ENCODE data around the gene NPR3.
"Not testable (repeated sequence)": the region's sequence is repeated elsewhere in the genome, so short reads cannot be mapped to it uniquely, and the experiment has no call there.

NPR3 gene

DNA sequence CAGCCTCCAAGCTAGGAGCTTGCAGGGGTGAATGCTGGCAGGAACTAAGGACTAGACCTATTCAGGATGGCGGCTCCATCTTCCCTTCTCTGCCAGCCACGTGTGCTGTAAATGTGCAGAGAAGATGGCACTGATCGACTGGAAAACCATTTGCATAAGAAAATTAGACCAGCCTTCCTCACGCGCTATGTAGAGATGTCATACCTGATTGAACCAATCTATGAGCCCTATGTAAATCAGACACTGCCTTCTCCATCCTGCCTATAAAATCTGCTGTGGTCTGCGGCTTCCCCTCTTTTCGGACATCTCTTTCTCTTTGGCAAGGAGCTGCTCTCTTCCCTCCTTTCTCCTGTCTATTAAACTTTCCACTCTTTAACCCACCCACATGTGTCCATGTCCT lies 91.6 kb downstream of the NPR3 start:
- peaks cover 5% of the 10 kb centered on the region in 2 donors for H3K9me3 ChIP-seq (ENCODE audit: control insufficient read depth in 1 of 2, low read length in 2 of 2)
- H3K4me1 ChIP-seq (ENCODE audit: control insufficient read depth in 1 of 2, insufficient read depth in 2 of 2, low read length in 2 of 2): no peaks in the 10 kb centered on the region
- no peak overlapping the region for H3K4me3 ChIP-seq (ENCODE audit: low read depth in 1 of 2, low read length in 2 of 2)
- no peak overlapping the region for H3K27ac ChIP-seq (ENCODE audit: low read depth, low read length)
- H3K36me3 ChIP-seq (ENCODE audit: control insufficient read depth in 1 of 2, insufficient read depth in 2 of 2, low read length in 2 of 2): no peaks in the 10 kb centered on the region
- no peaks in the 10 kb centered on the region for H3K27me3 ChIP-seq (ENCODE audit: control insufficient read depth in 1 of 2, insufficient read depth in 2 of 2, low read length in 2 of 2)
- H3K9ac ChIP-seq (ENCODE audit: low read depth in 1 of 2, low read length in 2 of 2): no peak overlapping the region

GRCh38 chr5:32803656-32804055 lies 92.5 kb downstream of the NPR3 start:
- no peaks in the 10 kb centered on the region for H3K27me3 ChIP-seq (ENCODE audit: control insufficient read depth in 1 of 2, insufficient read depth in 2 of 2, low read length in 2 of 2)
- H3K9me3 ChIP-seq (ENCODE audit: control insufficient read depth in 1 of 2, low read length in 2 of 2): peaks cover 5% of the 10 kb centered on the region in 2 donors
- H3K4me1 ChIP-seq (ENCODE audit: control insufficient read depth in 1 of 2, insufficient read depth in 2 of 2, low read length in 2 of 2): no peaks in the 10 kb centered on the region
- H3K27ac ChIP-seq (ENCODE audit: low read depth, low read length): no peak overlapping the region
- no peak overlapping the region for H3K9ac ChIP-seq (ENCODE audit: low read depth in 1 of 2, low read length in 2 of 2)
- H3K36me3 ChIP-seq (ENCODE audit: control insufficient read depth in 1 of 2, insufficient read depth in 2 of 2, low read length in 2 of 2): no peaks in the 10 kb centered on the region
- H3K4me3 ChIP-seq (ENCODE audit: low read depth in 1 of 2, low read length in 2 of 2): no peak overlapping the region

GRCh38 chr5:32805462-32805861 lies 94.3 kb downstream of the NPR3 start:
- not testable (repeated sequence) for H3K36me3 ChIP-seq (ENCODE audit: control insufficient read depth in 1 of 2, insufficient read depth in 2 of 2, low read length in 2 of 2); H3K4me1 ChIP-seq (ENCODE audit: control insufficient read depth in 1 of 2, insufficient read depth in 2 of 2, low read length in 2 of 2); H3K4me3 ChIP-seq (ENCODE audit: low read depth in 1 of 2, low read length in 2 of 2); H3K27me3 ChIP-seq (ENCODE audit: control insufficient read depth in 1 of 2, insufficient read depth in 2 of 2, low read length in 2 of 2); H3K27ac ChIP-seq (ENCODE audit: low read depth, low read length); H3K9me3 ChIP-seq (ENCODE audit: control insufficient read depth in 1 of 2, low read length in 2 of 2); H3K9ac ChIP-seq (ENCODE audit: low read depth in 1 of 2, low read length in 2 of 2)

DNA sequence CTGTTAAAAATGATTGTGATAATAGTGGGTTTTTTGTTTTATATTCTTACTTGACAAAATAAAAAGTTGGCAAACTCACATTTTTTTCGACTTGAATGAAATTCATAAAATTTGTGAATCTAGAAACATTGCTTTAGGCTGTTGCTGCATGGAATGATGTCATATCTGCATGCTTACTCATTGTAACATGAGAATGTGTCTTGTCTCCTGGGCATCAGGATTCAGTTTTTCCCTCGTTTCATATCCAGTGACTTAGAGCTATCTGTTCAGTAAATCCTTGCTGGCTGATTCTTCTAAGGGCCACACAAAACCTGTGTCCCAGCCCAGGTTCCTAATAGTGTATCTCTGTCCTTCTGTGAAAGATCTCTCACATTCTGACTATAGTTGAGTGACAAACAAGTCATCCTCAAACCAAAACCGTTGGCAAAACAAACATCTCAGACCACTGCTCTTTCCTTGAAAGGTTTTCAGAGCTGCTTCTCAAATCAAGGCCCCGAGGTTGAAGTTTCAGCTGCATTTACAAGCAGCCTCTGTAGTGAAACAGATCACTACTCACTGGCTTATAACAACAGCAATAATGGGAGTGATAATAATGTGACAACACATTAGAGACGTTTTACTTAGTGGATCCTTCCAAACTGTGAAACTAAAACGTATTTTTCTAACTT lies 95.0 kb downstream of the NPR3 start:
- no peak overlapping the region for H3K27ac ChIP-seq (ENCODE audit: low read depth, low read length)
- H3K9ac ChIP-seq (ENCODE audit: low read depth in 1 of 2, low read length in 2 of 2): no peak overlapping the region
- H3K27me3 ChIP-seq (ENCODE audit: control insufficient read depth in 1 of 2, insufficient read depth in 2 of 2, low read length in 2 of 2): no peaks in the 10 kb centered on the region
- no peaks in the 10 kb centered on the region for H3K4me1 ChIP-seq (ENCODE audit: control insufficient read depth in 1 of 2, insufficient read depth in 2 of 2, low read length in 2 of 2)
- no peaks in the 10 kb centered on the region for H3K36me3 ChIP-seq (ENCODE audit: control insufficient read depth in 1 of 2, insufficient read depth in 2 of 2, low read length in 2 of 2)
- no peak overlapping the region for H3K4me3 ChIP-seq (ENCODE audit: low read depth in 1 of 2, low read length in 2 of 2)
- peaks cover 5% of the 10 kb centered on the region in 2 donors for H3K9me3 ChIP-seq (ENCODE audit: control insufficient read depth in 1 of 2, low read length in 2 of 2)

- Histone ChIP-seq H3K27ac (ENCODE audit: low read depth, low read length) (no peak overlapping the region), H3K4me1 (ENCODE audit: control insufficient read depth in 1 of 2, insufficient read depth in 2 of 2, low read length in 2 of 2) (no peaks in the 10 kb centered on the region), H3K9ac (ENCODE audit: low read depth in 1 of 2, low read length in 2 of 2) (no peak overlapping the region), H3K27me3 (ENCODE audit: control insufficient read depth in 1 of 2, insufficient read depth in 2 of 2, low read length in 2 of 2) (no peaks in the 10 kb centered on the region), H3K4me3 (ENCODE audit: low read depth in 1 of 2, low read length in 2 of 2) (no peak overlapping the region), H3K36me3 (ENCODE audit: control insufficient read depth in 1 of 2, insufficient read depth in 2 of 2, low read length in 2 of 2) (no peaks in the 10 kb centered on the region), H3K9me3 (ENCODE audit: control insufficient read depth in 1 of 2, low read length in 2 of 2) (peaks cover 5% of the 10 kb centered on the region in 2 donors)
Observed at GRCh38 chr5:32808783-32809182, 97.7 kb downstream of the NPR3 start.

GRCh38 chr5:32810804-32811203 lies 99.7 kb downstream of the NPR3 start:
- no peaks in the 10 kb centered on the region for H3K9me3 ChIP-seq (ENCODE audit: control insufficient read depth in 1 of 2, low read length in 2 of 2)
- no peak overlapping the region for H3K27ac ChIP-seq (ENCODE audit: low read depth, low read length)

DNA sequence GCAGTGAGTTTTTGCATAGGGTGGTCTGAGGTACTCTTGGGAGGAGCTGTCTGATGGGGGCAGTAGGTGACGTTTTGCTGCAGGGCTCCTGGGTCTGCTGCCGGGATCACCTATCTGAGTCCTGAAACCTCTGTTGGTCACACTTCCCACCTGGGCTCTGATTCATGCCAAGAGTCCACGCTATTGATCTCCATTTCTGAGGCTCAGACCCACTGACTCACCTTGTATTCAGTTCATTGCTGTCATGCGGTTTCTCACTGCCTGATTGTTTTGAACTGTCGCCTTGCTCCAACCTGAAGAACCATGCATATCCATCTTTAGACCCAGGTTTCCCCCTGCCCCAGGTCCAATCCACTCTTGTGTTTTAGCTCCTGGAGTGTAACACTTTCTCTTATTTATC lies 101.3 kb downstream of the NPR3 start:
- Histone ChIP-seq H3K4me1 (ENCODE audit: control insufficient read depth in 1 of 2, insufficient read depth in 2 of 2, low read length in 2 of 2) (no peaks in the 10 kb centered on the region), H3K27me3 (ENCODE audit: control insufficient read depth in 1 of 2, insufficient read depth in 2 of 2, low read length in 2 of 2) (no peaks in the 10 kb centered on the region), H3K4me3 (ENCODE audit: low read depth in 1 of 2, low read length in 2 of 2) (no peak overlapping the region), H3K36me3 (ENCODE audit: control insufficient read depth in 1 of 2, insufficient read depth in 2 of 2, low read length in 2 of 2) (no peaks in the 10 kb centered on the region), H3K9ac (ENCODE audit: low read depth in 1 of 2, low read length in 2 of 2) (no peak overlapping the region), H3K9me3 (ENCODE audit: control insufficient read depth in 1 of 2, low read length in 2 of 2) (no peaks in the 10 kb centered on the region), H3K27ac (ENCODE audit: low read depth, low read length) (no peak overlapping the region)

More at GRCh38 chr5:32810804-32811203, 99.7 kb downstream of the NPR3 start:
- Histone ChIP-seq H3K4me1 (ENCODE audit: control insufficient read depth in 1 of 2, insufficient read depth in 2 of 2, low read length in 2 of 2) (no peaks in the 10 kb centered on the region), H3K27me3 (ENCODE audit: control insufficient read depth in 1 of 2, insufficient read depth in 2 of 2, low read length in 2 of 2) (no peaks in the 10 kb centered on the region), H3K9ac (ENCODE audit: low read depth in 1 of 2, low read length in 2 of 2) (no peak overlapping the region), H3K36me3 (ENCODE audit: control insufficient read depth in 1 of 2, insufficient read depth in 2 of 2, low read length in 2 of 2) (no peaks in the 10 kb centered on the region), H3K4me3 (ENCODE audit: low read depth in 1 of 2, low read length in 2 of 2) (no peak overlapping the region)

- H3K4me3 ChIP-seq (ENCODE audit: low read depth in 1 of 2, low read length in 2 of 2): no peak overlapping the region
- no peaks in the 10 kb centered on the region for H3K36me3 ChIP-seq (ENCODE audit: control insufficient read depth in 1 of 2, insufficient read depth in 2 of 2, low read length in 2 of 2)
- no peaks in the 10 kb centered on the region for H3K27me3 ChIP-seq (ENCODE audit: control insufficient read depth in 1 of 2, insufficient read depth in 2 of 2, low read length in 2 of 2)
- H3K4me1 ChIP-seq (ENCODE audit: control insufficient read depth in 1 of 2, insufficient read depth in 2 of 2, low read length in 2 of 2): no peaks in the 10 kb centered on the region
- no peak overlapping the region for H3K9ac ChIP-seq (ENCODE audit: low read depth in 1 of 2, low read length in 2 of 2)
- no peak overlapping the region for H3K27ac ChIP-seq (ENCODE audit: low read depth, low read length)
- no peaks in the 10 kb centered on the region for H3K9me3 ChIP-seq (ENCODE audit: control insufficient read depth in 1 of 2, low read length in 2 of 2)
Observed at GRCh38 chr5:32814141-32814540, 103.0 kb downstream of the NPR3 start.

- Histone ChIP-seq H3K36me3 (ENCODE audit: control insufficient read depth in 1 of 2, insufficient read depth in 2 of 2, low read length in 2 of 2) (no peaks in the 10 kb centered on the region), H3K9me3 (ENCODE audit: control insufficient read depth in 1 of 2, low read length in 2 of 2) (no peaks in the 10 kb centered on the region), H3K9ac (ENCODE audit: low read depth in 1 of 2, low read length in 2 of 2) (no peak overlapping the region), H3K27ac (ENCODE audit: low read depth, low read length) (no peak overlapping the region), H3K27me3 (ENCODE audit: control insufficient read depth in 1 of 2, insufficient read depth in 2 of 2, low read length in 2 of 2) (no peaks in the 10 kb centered on the region), H3K4me1 (ENCODE audit: control insufficient read depth in 1 of 2, insufficient read depth in 2 of 2, low read length in 2 of 2) (no peaks in the 10 kb centered on the region), H3K4me3 (ENCODE audit: low read depth in 1 of 2, low read length in 2 of 2) (no peak overlapping the region)
Observed at GRCh38 chr5:32814620-32815019, 103.5 kb downstream of the NPR3 start.

GRCh38 chr5:32827981-32828380 lies 116.9 kb downstream of the NPR3 start:
- Histone ChIP-seq H3K9ac (ENCODE audit: low read depth in 1 of 2, low read length in 2 of 2) (no peak overlapping the region), H3K4me3 (ENCODE audit: low read depth in 1 of 2, low read length in 2 of 2) (no peak overlapping the region), H3K27me3 (ENCODE audit: control insufficient read depth in 1 of 2, insufficient read depth in 2 of 2, low read length in 2 of 2) (no peaks in the 10 kb centered on the region), H3K9me3 (ENCODE audit: control insufficient read depth in 1 of 2, low read length in 2 of 2) (no peaks in the 10 kb centered on the region), H3K36me3 (ENCODE audit: control insufficient read depth in 1 of 2, insufficient read depth in 2 of 2, low read length in 2 of 2) (no peaks in the 10 kb centered on the region), H3K4me1 (ENCODE audit: control insufficient read depth in 1 of 2, insufficient read depth in 2 of 2, low read length in 2 of 2) (no peaks in the 10 kb centered on the region), H3K27ac (ENCODE audit: low read depth, low read length) (no peak overlapping the region)

- no peaks in the 10 kb centered on the region for H3K9me3 ChIP-seq (ENCODE audit: control insufficient read depth in 1 of 2, low read length in 2 of 2)
- H3K27me3 ChIP-seq (ENCODE audit: control insufficient read depth in 1 of 2, insufficient read depth in 2 of 2, low read length in 2 of 2): no peaks in the 10 kb centered on the region
- H3K36me3 ChIP-seq (ENCODE audit: control insufficient read depth in 1 of 2, insufficient read depth in 2 of 2, low read length in 2 of 2): no peaks in the 10 kb centered on the region
- no peak overlapping the region for H3K27ac ChIP-seq (ENCODE audit: low read depth, low read length)
- no peaks in the 10 kb centered on the region for H3K4me1 ChIP-seq (ENCODE audit: control insufficient read depth in 1 of 2, insufficient read depth in 2 of 2, low read length in 2 of 2)
- no peak overlapping the region for H3K4me3 ChIP-seq (ENCODE audit: low read depth in 1 of 2, low read length in 2 of 2)
- no peak overlapping the region for H3K9ac ChIP-seq (ENCODE audit: low read depth in 1 of 2, low read length in 2 of 2)
Observed at GRCh38 chr5:32828492-32828891, 117.4 kb downstream of the NPR3 start.

Measured in duodenal mucosa (tissue), 2 donors.